Body of pancreas (tissue), 4 donors: ENCODE results near the gene NUP62. TPM values are rescaled to one million over a fixed set of nuclear protein-coding genes. Genes with fewer than 3 reads are reported as not detected.

Experiments
- ATAC-seq: fragments of 150-250 bp; one replicate; pipeline ENCODE4 v1.9.1; 2016
- DNase-seq, 4 donors: peaks; one replicate each; pipeline ENCODE4 v3.0.0-alpha.2; 2019
- H3K27ac ChIP-seq, 4 donors: fragments of 200-600 bp; sonication (generic); 1 replicate in 3 of 4; 2 replicates in 1 of 4; pipeline versions ENCODE4 v1.5.1 to v1.6.1; 2016 to 2019; ENCODE audit warnings: mild to moderate bottlenecking in 1 of 4, mixed read lengths in 1 of 4, moderate library complexity in 1 of 4
- H3K27me3 ChIP-seq, 2 donors: fragments of 200-600 bp; sonication (generic); one replicate each; pipeline ENCODE4 v1.6.0; 2016; ENCODE audit warnings: mild to moderate bottlenecking in 1 of 2
- H3K36me3 ChIP-seq, 2 donors: fragments of 200-600 bp; sonication (generic); replicated peaks in 1 of 2; 2 replicates each; pipeline ENCODE4 v1.5.1; 2016; ENCODE audit warnings: low read depth in 2 of 2; ENCODE audit not compliant: insufficient read depth in 1 of 2
- H3K4me1 ChIP-seq: fragments of 200-600 bp; sonication (generic); one replicate; pipeline ENCODE4 v1.6.0; 2016
- H3K4me3 ChIP-seq, 2 donors: fragments of 200-600 bp; sonication (generic); 1 replicate in 1 of 2; 2 replicates in 1 of 2; pipeline ENCODE4 v1.5.1; 2016 to 2019
- H3K9me3 ChIP-seq, 3 donors: fragments of 200-600 bp; sonication (generic); 1 replicate in 2 of 3; 2 replicates in 1 of 3; pipeline ENCODE4 v1.5.1; 2016
- CTCF ChIP-seq, 7 experiments: fragments of 450-650 bp in 4 of 7; fragments of 200-600 bp in 3 of 7; sonication (generic) in 3 of 7; IDR thresholded peaks; one replicate each; pipeline ENCODE4 v1.5.1; 2016 to 2019; ENCODE audit warnings: antibody characterized with exemption in 7 of 7
- POLR2A ChIP-seq, 3 donors: fragments of 450-650 bp; IDR thresholded peaks; one replicate each; pipeline ENCODE4 v1.6.1; 2016; ENCODE audit warnings: antibody characterized with exemption in 3 of 3, mild to moderate bottlenecking in 2 of 3
- WGBS, 2 donors: methylation state at CpG; one replicate each; pipeline ENCODE4 v1.1.5; 2017; 5-methylcytosine and 5-hydroxymethylcytosine counted together
- intact Hi-C: fragments of 100-400 bp; cut with DNase I; formaldehyde crosslinking; loops from one replicate; pipeline ENCODE4 v1.15.1; 2023
- total RNA-seq, 2 donors: library from RNA; depleted of rRNA; stranded (reverse); fragments of >200 nt; gene quantifications; one replicate each; pipeline ENCODE4 v1.1.0, GENCODE V29; 2016

Gene NUP62
- total RNA-seq, 2 donors from 2014 or later: 17.9 to 21.8 TPM

- no peak for TF ChIP-seq CTCF (IDR thresholded peaks at IDR 0.05)
- no peak for TF ChIP-seq POLR2A (IDR thresholded peaks at IDR 0.05)
- Histone ChIP-seq H3K36me3 (no peaks in the 10 kb centered on the region), H3K4me1 (no peaks in the 10 kb centered on the region), H3K27me3 (no peaks in the 10 kb centered on the region), H3K27ac (no peak overlapping the region), H3K4me3 (no peak overlapping the region), H3K9me3 (no peaks in the 10 kb centered on the region)
- intact Hi-C loops: no loop called here
- DNase-seq (no peak), ATAC-seq (peak; percentile 15)
- WGBS, 2 donors: 85 to 92% methylated on average over 21 of the region's 21 CpGs
Measured at GRCh38 chr19:49916839-49917733, 12.2 kb downstream of the NUP62 start.

- intact Hi-C loops: no loop called here
- H3K27ac ChIP-seq: no peak overlapping the region
- no peak for DNase-seq
- H3K9me3 ChIP-seq: no peaks in the 10 kb centered on the region
- 96 to 97% methylated on average over 6 of the region's 6 CpGs for WGBS, 2 donors
- H3K4me3 ChIP-seq: no peak overlapping the region
- no peaks in the 10 kb centered on the region for H3K27me3 ChIP-seq
- no peaks in the 10 kb centered on the region for H3K4me1 ChIP-seq
- ATAC-seq: no peak
- no peaks in the 10 kb centered on the region for H3K36me3 ChIP-seq
- no peak for TF ChIP-seq POLR2A (IDR thresholded peaks at IDR 0.05)
Measured at GRCh38 chr19:49915271-49915670, 14.0 kb downstream of the NUP62 start.

GRCh38 chr19:49913720-49914119 is 15.6 kb downstream of the NUP62 start:
- 88 to 92% methylated on average over 10 of the region's 10 CpGs for WGBS, 2 donors
- intact Hi-C loops: no loop called here
- Histone ChIP-seq H3K27me3 (no peaks in the 10 kb centered on the region), H3K4me3 (no peak overlapping the region), H3K9me3 (no peaks in the 10 kb centered on the region), H3K4me1 (no peaks in the 10 kb centered on the region), H3K36me3 (peaks cover 0 to under 1% of the 10 kb centered on the region in 2 donors), H3K27ac (no peak overlapping the region)
- ATAC-seq: no peak
- TF ChIP-seq CTCF (IDR thresholded peaks at IDR 0.05) (no peak), POLR2A (IDR thresholded peaks at IDR 0.05) (no peak)
- no peak for DNase-seq

GRCh38 chr19:49912965-49913685 is 16.2 kb downstream of the NUP62 start:
- DNase-seq: no peak

More at GRCh38 chr19:49912965-49913685, 16.2 kb downstream of the NUP62 start:
- Histone ChIP-seq H3K27ac (no peak overlapping the region), H3K27me3 (no peaks in the 10 kb centered on the region), H3K4me3 (no peak overlapping the region), H3K9me3 (no peaks in the 10 kb centered on the region), H3K36me3 (peaks cover 0 to 6% of the 10 kb centered on the region in 2 donors), H3K4me1 (no peaks in the 10 kb centered on the region)
- TF ChIP-seq CTCF (IDR thresholded peaks at IDR 0.05): no peak
- TF ChIP-seq POLR2A (IDR thresholded peaks at IDR 0.05): no peak
- intact Hi-C loops: no loop called here
- ATAC-seq: no peak
- WGBS, 2 donors: 88 to 93% methylated on average over 12 to 21 of the region's 21 CpGs
